Glutamatergic neuron (in vitro differentiated cells): ENCODE data around the gene PIP5K1C. TPM values are rescaled to one million over a fixed set of nuclear protein-coding genes. Genes with fewer than 3 reads are reported as not detected.
A peak's percentile ranks its signal among the peaks of the same experiment; 100 is the strongest.
"Not testable (repeated sequence)": the region's sequence is repeated elsewhere in the genome, so short reads cannot be mapped to it uniquely, and the experiment has no call there.

Experiments used
- DNase-seq: peaks from one replicate; pipeline ENCODE4 v3.0.0; 2022
- H3K27ac Mint-ChIP-seq: one replicate; pipeline ENCODE4 v1.8.0; 2020; ENCODE audit warnings: mild to moderate bottlenecking, mixed read lengths, inconsistent platforms; ENCODE audit not compliant: unreplicated experiment
- H3K27me3 Mint-ChIP-seq: one replicate; pipeline ENCODE4 v1.8.0; 2020; ENCODE audit warnings: mild to moderate bottlenecking, moderate library complexity, mixed read lengths, inconsistent platforms; ENCODE audit not compliant: unreplicated experiment
- H3K36me3 Mint-ChIP-seq: one replicate; pipeline ENCODE4 v1.8.0; 2020; ENCODE audit warnings: mild to moderate bottlenecking, mixed read lengths, inconsistent platforms; ENCODE audit not compliant: unreplicated experiment
- H3K4me1 Mint-ChIP-seq: one replicate; pipeline ENCODE4 v1.8.0; 2020; ENCODE audit warnings: mild to moderate bottlenecking, low read depth, mixed read lengths, inconsistent platforms; ENCODE audit not compliant: unreplicated experiment
- H3K4me3 Mint-ChIP-seq: one replicate; pipeline ENCODE4 v1.8.0; 2020; ENCODE audit warnings: mild to moderate bottlenecking, mixed read lengths, inconsistent platforms; ENCODE audit not compliant: unreplicated experiment
- H3K9me3 Mint-ChIP-seq: one replicate; pipeline ENCODE4 v1.8.0; 2020; ENCODE audit warnings: mild to moderate bottlenecking, moderate library complexity, mixed read lengths, inconsistent platforms; ENCODE audit not compliant: unreplicated experiment
- CTCF ChIP-seq: fragments of 200-600 bp; sonication (generic); IDR thresholded peaks from one replicate; pipeline ENCODE4 v1.5.0; 2021; ENCODE audit not compliant: partially characterized antibody, unreplicated experiment
- total RNA-seq: library from RNA; stranded (reverse); fragmentation: NEBNext Ultra II Directional; extraction: Animal tissue kit (Norgen Biotek cat#: 25700); gene quantifications from one replicate; pipeline ENCODE4 v1.2.1, GENCODE V29; 2021; ENCODE audit not compliant: unreplicated experiment

Gene PIP5K1C
- total RNA-seq, 1 donor from 2014 or later = 169 TPM

- Mint-ChIP-seq H3K9me3 (peaks cover 8% of the 10 kb centered on the region), H3K4me1 (peaks cover 2% of the 10 kb centered on the region), H3K36me3 (no peaks in the 10 kb centered on the region), H3K27ac (no peak overlapping the region), H3K4me3 (no peak overlapping the region), H3K27me3 (peaks cover 4% of the 10 kb centered on the region)
- TF ChIP-seq CTCF = no peak
- DNase-seq = no peak
Observed at GRCh38 chr19:3648037-3648905, 52.0 kb downstream of the PIP5K1C start.

- not testable (repeated sequence) for H3K4me1 Mint-ChIP-seq, DNase-seq, H3K36me3 Mint-ChIP-seq, H3K27me3 Mint-ChIP-seq, H3K4me3 Mint-ChIP-seq, H3K27ac Mint-ChIP-seq
- H3K9me3 Mint-ChIP-seq = peaks cover 10% of the 10 kb centered on the region
Observed at GRCh38 chr19:3647102-3647501, 53.2 kb downstream of the PIP5K1C start.

GRCh38 chr19:3646336-3647092 is 53.8 kb downstream of the PIP5K1C start:
- Mint-ChIP-seq H3K4me3 (no peak overlapping the region), H3K9me3 (peaks cover 7% of the 10 kb centered on the region), H3K27ac (no peak overlapping the region), H3K4me1 (peaks cover 2% of the 10 kb centered on the region), H3K27me3 (peaks cover 4% of the 10 kb centered on the region), H3K36me3 (no peaks in the 10 kb centered on the region)
- no peak for TF ChIP-seq CTCF
- DNase-seq = no peak

GRCh38 chr19:3645726-3646125 is 54.5 kb downstream of the PIP5K1C start:
- no peak for DNase-seq
- TF ChIP-seq CTCF = no peak
- peaks cover 6% of the 10 kb centered on the region for H3K9me3 Mint-ChIP-seq
- H3K4me3 Mint-ChIP-seq = no peak overlapping the region
- no peaks in the 10 kb centered on the region for H3K36me3 Mint-ChIP-seq
- H3K4me1 Mint-ChIP-seq = peaks cover 2% of the 10 kb centered on the region
- peaks cover 2% of the 10 kb centered on the region for H3K27me3 Mint-ChIP-seq
- no peak overlapping the region for H3K27ac Mint-ChIP-seq

- no peak for TF ChIP-seq CTCF
- Mint-ChIP-seq H3K27me3 (peaks cover under 1% of the 10 kb centered on the region), H3K36me3 (peaks cover under 1% of the 10 kb centered on the region), H3K4me3 (no peak overlapping the region), H3K4me1 (peaks cover 2% of the 10 kb centered on the region), H3K9me3 (peaks cover 4% of the 10 kb centered on the region), H3K27ac (peak overlapping the region; percentile 38)
- DNase-seq = no peak
Observed at GRCh38 chr19:3645067-3645396, 55.2 kb downstream of the PIP5K1C start.
